H1 (cell line): ENCODE results near the gene SLC41A2.

ENCODE experiments used
- JUND ChIP-seq: IDR thresholded peaks from 2 replicates; pipeline ENCODE4 v1.6.1; 2011; ENCODE audit warnings: mild to moderate bottlenecking, improper control_type of control experiment, low read length
- POU5F1 ChIP-seq: IDR thresholded peaks from 2 replicates; pipeline ENCODE4 v1.6.1; 2011; ENCODE audit warnings: low read depth, mild to moderate bottlenecking, low read length, moderate library complexity

- no peak for TF ChIP-seq JUND
- no peak for TF ChIP-seq POU5F1
Measured at GRCh38 chr12:104959335-104959841, 1.3 kb upstream of the SLC41A2 start.
